Measurements from ENCODE around the gene KLF6.

The KLF6 gene

GRCh38 chr10:3774814-3775695, 10.0 kb downstream of the KLF6 start:
- TF ChIP-seq CTCF (IDR thresholded peaks at IDR 0.05), result no peak

- TF ChIP-seq CTCF (IDR thresholded peaks at IDR 0.05), result no peak
These were observed 10.8 kb downstream of the KLF6 start for GRCh38 chr10:3774018-3774813.

GRCh38 chr10:3773460-3774017, 11.5 kb downstream of the KLF6 start:
- no peak for TF ChIP-seq CTCF (IDR thresholded peaks at IDR 0.05)

- no peak for TF ChIP-seq CTCF (IDR thresholded peaks at IDR 0.05)
These were observed 12.4 kb downstream of the KLF6 start for GRCh38 chr10:3772361-3773171.

GRCh38 chr10:3770611-3771110, 14.3 kb downstream of the KLF6 start:
- TF ChIP-seq CTCF (IDR thresholded peaks at IDR 0.05), result no peak

GRCh38 chr10:3769556-3769955, 15.5 kb downstream of the KLF6 start:
- TF ChIP-seq CTCF (IDR thresholded peaks at IDR 0.05), result no peak

Data from LNCAP (cell line).